ENCODE data around the gene ARHGDIG.

- TF ChIP-seq POLR2AphosphoS5 (IDR thresholded peaks at IDR 0.05; ENCODE audit: low read depth, low read length) (no peak), TAF1 (IDR thresholded peaks at IDR 0.05; ENCODE audit: low read depth, low read length) (no peak), POLR2A (IDR thresholded peaks at IDR 0.05; ENCODE audit: low read depth, low read length) (no peak), POU2F2 (IDR thresholded peaks at IDR 0.05; ENCODE audit: low read depth, low read length) (no peak), SPI1 (IDR thresholded peaks at IDR 0.05; ENCODE audit: low read depth, low read length) (no peak)
These were observed 37.0 kb upstream of the ARHGDIG start for GRCh38 chr16:243348-243747.
